Fibroblast of lung (primary cell): ENCODE data around the gene SUGP1. TPM values are rescaled to one million over a fixed set of nuclear protein-coding genes. Genes with fewer than 3 reads are reported as not detected.

ENCODE experiments used
- DNase-seq, 2 donors: peaks; one replicate each; pipeline versions ENCODE4 v3.0.0 to v3.0.0-alpha.2; 2010; ENCODE audit warnings: low read depth in 2 of 2
- H2AFZ ChIP-seq: 2 replicates; pipeline ENCODE4 v1.5.1; 2012; ENCODE audit warnings: low read length, control low read depth, inconsistent platforms
- H3K27ac ChIP-seq: 2 replicates; pipeline ENCODE4 v1.5.1; 2011; ENCODE audit warnings: low read length, control low read depth; ENCODE audit not compliant: insufficient read depth
- H3K27me3 ChIP-seq: 2 replicates; pipeline ENCODE4 v1.5.1; 2011; ENCODE audit warnings: mild to moderate bottlenecking, low read length; ENCODE audit not compliant: control insufficient read depth, insufficient read depth
- H3K36me3 ChIP-seq: 2 replicates; pipeline ENCODE4 v1.5.1; 2011; ENCODE audit warnings: low read length; ENCODE audit not compliant: control insufficient read depth, insufficient read depth
- H3K4me1 ChIP-seq: 2 replicates; pipeline ENCODE4 v1.5.1; 2011; ENCODE audit warnings: low read length; ENCODE audit not compliant: control insufficient read depth, insufficient read depth; ENCODE audit errors: extremely low read depth
- H3K4me2 ChIP-seq: 2 replicates; pipeline ENCODE4 v1.5.1; 2011; ENCODE audit warnings: low read length, control low read depth; ENCODE audit not compliant: insufficient read depth; ENCODE audit errors: extremely low read depth
- H3K4me3 ChIP-seq, 4 experiments: fragments of 200-600 bp in 1 of 4; sonication (generic) in 1 of 4; replicated peaks in 1 of 4; 2 replicates each; pipeline ENCODE4 v1.5.1; 2011 to 2016; ENCODE audit warnings: low read length in 4 of 4, low read depth in 3 of 4, mild to moderate bottlenecking in 3 of 4, control low read depth in 2 of 4, inconsistent platforms in 1 of 4, mixed read lengths in 1 of 4; ENCODE audit not compliant: insufficient read depth in 1 of 4; ENCODE audit errors: control extremely low read depth in 1 of 4
- H3K79me2 ChIP-seq: 2 replicates; pipeline ENCODE4 v1.5.1; 2012; ENCODE audit warnings: mild to moderate bottlenecking, low read length, inconsistent platforms; ENCODE audit not compliant: control insufficient read depth, insufficient read depth
- H3K9ac ChIP-seq: 2 replicates; pipeline ENCODE4 v1.5.1; 2011; ENCODE audit warnings: mild to moderate bottlenecking, low read length, control low read depth; ENCODE audit not compliant: insufficient read depth
- H3K9me3 ChIP-seq: 2 replicates; pipeline ENCODE4 v1.5.1; 2012; ENCODE audit warnings: low read depth, low read length; ENCODE audit not compliant: control insufficient read depth, insufficient read depth
- H4K20me1 ChIP-seq: 2 replicates; pipeline ENCODE4 v1.5.1; 2011; ENCODE audit warnings: low read length; ENCODE audit not compliant: control insufficient read depth, insufficient read depth; ENCODE audit errors: extremely low read depth
- EZH2 ChIP-seq: IDR thresholded peaks from 2 replicates; pipeline ENCODE4 v1.5.1; 2012; ENCODE audit warnings: low read length, control low read depth, mild to moderate bottlenecking; ENCODE audit errors: missing control alignments
- polyA plus RNA-seq, 2 donors: library from polyadenylated mRNA; depleted of rRNA in 1 of 2; stranded (reverse) in 1 of 2; unstranded in 1 of 2; fragments of >200 nt; gene quantifications; 2 replicates each; pipeline ENCODE4 v1.2.1, GENCODE V29; 2011 to 2012; ENCODE audit warnings: missing spikeins in 1 of 2
- total RNA-seq: library from RNA; depleted of rRNA; stranded (reverse); fragments of >200 nt; gene quantifications from 2 replicates; pipeline ENCODE4 v1.2.1, GENCODE V29; 2014
- TF ChIP-seq, protein P1 (sequence below), 2 donors: IDR thresholded peaks in 1 of 2; conservative IDR thresholded peaks in 1 of 2; 1 replicate in 1 of 2; 2 replicates in 1 of 2; pipeline ENCODE4 v1.5.1; 2011 to 2012; ENCODE audit warnings: low read length in 2 of 2, control low read depth in 1 of 2, inconsistent platforms in 1 of 2, low read depth in 1 of 2, mild to moderate bottlenecking in 1 of 2

SUGP1 gene
- total and polyA plus RNA-seq, 2 donors (not counting 1 experiment from before 2014, with no cell fraction given) = 17.3 to 27.7 TPM

DNA sequence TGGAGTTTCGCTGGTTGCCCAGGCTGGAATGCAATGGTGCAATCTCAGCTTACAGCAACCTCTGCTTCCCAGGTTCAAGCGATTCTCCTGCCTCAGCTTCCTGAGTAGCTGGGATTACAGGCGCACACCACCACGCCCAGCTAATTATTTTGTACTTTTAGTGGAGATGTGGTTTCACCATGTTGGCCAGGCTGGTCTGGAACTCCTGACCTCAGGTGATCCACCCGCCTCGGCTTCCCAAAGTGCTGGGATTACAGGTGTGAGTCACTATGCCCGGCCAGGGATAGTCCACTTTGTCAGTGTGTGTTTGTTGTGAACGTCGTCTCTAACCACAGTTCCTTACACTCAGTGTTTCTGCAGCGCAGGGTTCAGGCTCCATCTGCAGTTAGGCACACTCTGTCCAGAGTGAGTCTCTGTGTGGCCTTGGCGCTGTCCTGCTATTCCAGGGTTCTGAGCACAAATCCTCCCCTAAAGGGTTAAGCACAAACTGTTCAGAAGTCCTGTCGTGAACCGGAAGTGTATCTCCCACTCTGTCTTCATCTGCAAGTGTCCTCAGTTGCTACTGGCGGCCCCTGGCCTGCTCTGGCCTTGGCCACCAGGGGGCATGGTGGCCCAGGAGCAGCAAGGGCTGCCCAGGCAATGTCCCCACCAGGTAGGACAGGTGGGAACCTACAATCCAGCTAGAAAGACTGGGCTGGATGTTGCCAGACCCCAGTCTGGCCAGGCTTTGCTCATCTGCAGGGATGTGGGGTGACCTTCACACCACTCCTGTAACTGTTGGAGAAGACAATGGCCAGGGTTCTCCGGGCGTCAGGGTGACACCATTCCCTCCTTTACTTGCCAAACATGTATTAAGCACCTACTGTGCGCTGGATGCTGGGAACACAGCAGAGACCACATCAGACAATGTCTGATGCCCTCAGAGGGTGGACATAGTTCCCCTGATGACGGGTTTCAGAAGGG is 46.4 kb upstream of the SUGP1 start:
- peak overlapping the region; percentile 91 for H2AFZ ChIP-seq
- H3K9ac ChIP-seq = no peak overlapping the region
- TF ChIP-seq EZH2 = no peak
- TF ChIP-seq, protein P1, sequence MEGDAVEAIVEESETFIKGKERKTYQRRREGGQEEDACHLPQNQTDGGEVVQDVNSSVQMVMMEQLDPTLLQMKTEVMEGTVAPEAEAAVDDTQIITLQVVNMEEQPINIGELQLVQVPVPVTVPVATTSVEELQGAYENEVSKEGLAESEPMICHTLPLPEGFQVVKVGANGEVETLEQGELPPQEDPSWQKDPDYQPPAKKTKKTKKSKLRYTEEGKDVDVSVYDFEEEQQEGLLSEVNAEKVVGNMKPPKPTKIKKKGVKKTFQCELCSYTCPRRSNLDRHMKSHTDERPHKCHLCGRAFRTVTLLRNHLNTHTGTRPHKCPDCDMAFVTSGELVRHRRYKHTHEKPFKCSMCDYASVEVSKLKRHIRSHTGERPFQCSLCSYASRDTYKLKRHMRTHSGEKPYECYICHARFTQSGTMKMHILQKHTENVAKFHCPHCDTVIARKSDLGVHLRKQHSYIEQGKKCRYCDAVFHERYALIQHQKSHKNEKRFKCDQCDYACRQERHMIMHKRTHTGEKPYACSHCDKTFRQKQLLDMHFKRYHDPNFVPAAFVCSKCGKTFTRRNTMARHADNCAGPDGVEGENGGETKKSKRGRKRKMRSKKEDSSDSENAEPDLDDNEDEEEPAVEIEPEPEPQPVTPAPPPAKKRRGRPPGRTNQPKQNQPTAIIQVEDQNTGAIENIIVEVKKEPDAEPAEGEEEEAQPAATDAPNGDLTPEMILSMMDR (conservative IDR thresholded peaks at IDR 0.05 in 1 of 2, IDR thresholded peaks at IDR 0.05 in 1 of 2; ENCODE audit: low read depth in 1 of 2, low read length in 2 of 2) = peak; percentile 78 to 82
- no peak overlapping the region for H3K27ac ChIP-seq
- DNase-seq = peak; percentile 60 to 69
- H3K79me2 ChIP-seq = no peaks in the 10 kb centered on the region
- no peaks in the 10 kb centered on the region for H3K27me3 ChIP-seq
- no peaks in the 10 kb centered on the region for H4K20me1 ChIP-seq
- H3K9me3 ChIP-seq = no peaks in the 10 kb centered on the region
- no peaks in the 10 kb centered on the region for H3K36me3 ChIP-seq
- H3K4me3 ChIP-seq = no peak overlapping the region
- H3K4me2 ChIP-seq = no peak overlapping the region
- peaks cover 2% of the 10 kb centered on the region for H3K4me1 ChIP-seq

DNA sequence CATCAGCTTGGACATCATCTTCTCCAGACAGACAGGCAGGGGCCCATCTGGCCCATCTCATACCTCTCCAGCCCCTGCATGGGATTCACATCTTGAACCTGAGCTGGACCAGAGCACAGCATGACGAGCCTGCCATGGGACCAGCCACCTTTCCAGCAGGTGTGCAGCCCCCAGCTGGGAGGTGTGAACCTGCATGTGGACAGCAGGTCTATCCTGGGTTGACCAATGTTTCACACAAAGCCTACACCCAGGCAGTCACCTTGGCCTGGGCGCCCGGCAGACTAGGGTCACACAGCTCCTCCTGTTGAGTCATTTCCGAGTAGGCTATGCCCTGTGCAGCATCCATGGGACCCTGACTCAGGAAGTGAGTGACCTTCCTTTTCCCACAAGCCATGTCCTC is 41.8 kb upstream of the SUGP1 start:
- Histone ChIP-seq H3K4me3 (no peak overlapping the region), H3K79me2 (no peaks in the 10 kb centered on the region), H3K27me3 (no peaks in the 10 kb centered on the region), H3K27ac (no peak overlapping the region), H2AFZ (no peak overlapping the region), H3K4me2 (no peak overlapping the region), H3K4me1 (peaks cover 4% of the 10 kb centered on the region), H3K9ac (no peak overlapping the region), H3K36me3 (peaks cover 3% of the 10 kb centered on the region), H4K20me1 (no peaks in the 10 kb centered on the region), H3K9me3 (no peaks in the 10 kb centered on the region)
- TF ChIP-seq, protein P1 (conservative IDR thresholded peaks at IDR 0.05 in 1 of 2, IDR thresholded peaks at IDR 0.05 in 1 of 2; ENCODE audit: low read depth in 1 of 2, low read length in 2 of 2) = no peak
- TF ChIP-seq EZH2 = no peak
- no peak for DNase-seq

DNA sequence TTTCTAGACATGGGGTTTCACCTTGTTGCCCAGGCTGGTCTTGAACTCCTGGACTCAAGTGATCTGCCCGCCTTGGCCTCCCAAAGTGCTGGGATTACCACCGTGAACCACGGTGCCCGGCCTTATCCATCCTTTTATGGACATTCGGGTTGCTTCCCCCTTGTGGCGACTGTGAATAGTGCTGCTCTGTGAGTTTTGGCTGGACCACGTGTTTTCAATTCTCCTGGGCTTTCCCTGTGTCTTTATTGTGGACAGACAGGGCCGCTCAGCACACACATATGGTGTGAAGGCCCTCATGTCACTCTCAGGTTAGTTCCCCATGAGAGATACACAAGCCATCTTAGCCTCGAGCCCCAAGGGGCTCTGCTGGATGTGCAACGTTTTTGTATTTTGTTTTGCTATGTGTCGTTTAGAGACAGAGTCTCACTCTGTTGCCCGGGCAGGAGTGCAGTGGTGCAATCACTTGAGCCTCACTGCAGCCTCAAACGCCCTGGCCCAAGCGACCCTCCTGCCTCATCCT is 40.8 kb upstream of the SUGP1 start:
- Histone ChIP-seq H3K9me3 (no peaks in the 10 kb centered on the region), H3K4me2 (peak overlapping the region; percentile 23), H3K79me2 (no peaks in the 10 kb centered on the region), H3K4me1 (peaks cover 4% of the 10 kb centered on the region), H2AFZ (peak overlapping the region; percentile 31), H3K27ac (no peak overlapping the region), H3K9ac (no peak overlapping the region), H3K36me3 (peaks cover 5% of the 10 kb centered on the region), H4K20me1 (no peaks in the 10 kb centered on the region), H3K4me3 (no peak overlapping the region), H3K27me3 (no peaks in the 10 kb centered on the region)
- DNase-seq = peak; percentile 69 to 85
- TF ChIP-seq EZH2 = no peak
- TF ChIP-seq, protein P1 (conservative IDR thresholded peaks at IDR 0.05 in 1 of 2, IDR thresholded peaks at IDR 0.05 in 1 of 2; ENCODE audit: low read depth in 1 of 2, low read length in 2 of 2) = peak; percentile 79 to 86
